Hair follicular keratinocyte (primary cell): ENCODE data around the gene ADAT1. TPM values are rescaled to one million over a fixed set of nuclear protein-coding genes. Genes with fewer than 3 reads are reported as not detected.

Experiments used
- total RNA-seq: library from RNA; depleted of rRNA; stranded (reverse); fragments of >200 nt; gene quantifications from 2 replicates; pipeline ENCODE4 v1.2.3, GENCODE V29; 2015

Gene ADAT1, protein sequence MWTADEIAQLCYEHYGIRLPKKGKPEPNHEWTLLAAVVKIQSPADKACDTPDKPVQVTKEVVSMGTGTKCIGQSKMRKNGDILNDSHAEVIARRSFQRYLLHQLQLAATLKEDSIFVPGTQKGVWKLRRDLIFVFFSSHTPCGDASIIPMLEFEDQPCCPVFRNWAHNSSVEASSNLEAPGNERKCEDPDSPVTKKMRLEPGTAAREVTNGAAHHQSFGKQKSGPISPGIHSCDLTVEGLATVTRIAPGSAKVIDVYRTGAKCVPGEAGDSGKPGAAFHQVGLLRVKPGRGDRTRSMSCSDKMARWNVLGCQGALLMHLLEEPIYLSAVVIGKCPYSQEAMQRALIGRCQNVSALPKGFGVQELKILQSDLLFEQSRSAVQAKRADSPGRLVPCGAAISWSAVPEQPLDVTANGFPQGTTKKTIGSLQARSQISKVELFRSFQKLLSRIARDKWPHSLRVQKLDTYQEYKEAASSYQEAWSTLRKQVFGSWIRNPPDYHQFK
- total RNA-seq: 32.0 and 41.5 TPM in 2 replicates

GRCh38 chr16:75622761-75623605 lies at the start of gene ADAT1:
Gene ADAT1 (minus strand): TSS chr16:75623281. CDS start chr16:75620799, 2,482 bp downstream.

DNA sequence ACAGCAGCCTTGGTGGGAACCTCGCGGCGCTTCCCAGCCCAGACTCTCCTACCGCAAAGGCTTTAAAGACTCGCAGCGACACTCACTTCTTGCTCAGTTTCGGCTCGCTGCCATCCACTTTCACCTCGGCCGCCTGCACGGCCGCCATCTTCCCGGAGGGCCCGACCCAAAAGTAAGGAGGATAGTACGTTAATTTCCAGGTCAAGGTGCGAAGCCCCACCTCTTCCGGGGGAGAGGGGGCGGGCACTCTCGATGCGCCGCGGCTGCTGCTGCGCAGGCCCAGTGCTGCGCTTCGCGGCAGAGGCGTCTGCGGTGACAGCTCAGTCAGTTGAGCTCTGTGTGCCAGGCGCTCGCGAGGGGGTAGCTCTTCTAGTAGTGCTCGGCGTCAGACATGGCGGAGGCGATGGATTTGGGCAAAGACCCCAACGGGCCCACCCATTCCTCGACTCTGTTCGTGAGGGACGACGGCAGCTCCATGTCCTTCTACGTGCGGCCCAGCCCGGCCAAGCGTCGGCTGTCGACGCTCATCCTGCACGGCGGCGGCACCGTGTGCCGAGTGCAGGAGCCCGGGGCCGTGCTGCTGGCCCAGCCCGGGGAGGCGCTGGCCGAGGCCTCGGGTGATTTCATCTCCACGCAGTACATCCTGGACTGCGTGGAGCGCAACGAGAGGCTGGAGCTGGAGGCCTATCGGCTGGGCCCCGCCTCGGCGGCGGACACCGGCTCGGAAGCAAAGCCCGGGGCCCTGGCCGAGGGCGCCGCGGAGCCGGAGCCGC lies 24.6 kb upstream of the ADAT1 start, which contains the start of the genes KARS1 and TERF2IP:
Gene KARS1, minus strand, starts transcription at position 174 of the 773 bp plus-strand sequence. Its CDS starts 26 bp downstream, at position 148.
Gene TERF2IP, plus strand, starts transcription at position 282 of the 773 bp plus-strand sequence. Its CDS starts 110 bp downstream, at position 392.

DNA sequence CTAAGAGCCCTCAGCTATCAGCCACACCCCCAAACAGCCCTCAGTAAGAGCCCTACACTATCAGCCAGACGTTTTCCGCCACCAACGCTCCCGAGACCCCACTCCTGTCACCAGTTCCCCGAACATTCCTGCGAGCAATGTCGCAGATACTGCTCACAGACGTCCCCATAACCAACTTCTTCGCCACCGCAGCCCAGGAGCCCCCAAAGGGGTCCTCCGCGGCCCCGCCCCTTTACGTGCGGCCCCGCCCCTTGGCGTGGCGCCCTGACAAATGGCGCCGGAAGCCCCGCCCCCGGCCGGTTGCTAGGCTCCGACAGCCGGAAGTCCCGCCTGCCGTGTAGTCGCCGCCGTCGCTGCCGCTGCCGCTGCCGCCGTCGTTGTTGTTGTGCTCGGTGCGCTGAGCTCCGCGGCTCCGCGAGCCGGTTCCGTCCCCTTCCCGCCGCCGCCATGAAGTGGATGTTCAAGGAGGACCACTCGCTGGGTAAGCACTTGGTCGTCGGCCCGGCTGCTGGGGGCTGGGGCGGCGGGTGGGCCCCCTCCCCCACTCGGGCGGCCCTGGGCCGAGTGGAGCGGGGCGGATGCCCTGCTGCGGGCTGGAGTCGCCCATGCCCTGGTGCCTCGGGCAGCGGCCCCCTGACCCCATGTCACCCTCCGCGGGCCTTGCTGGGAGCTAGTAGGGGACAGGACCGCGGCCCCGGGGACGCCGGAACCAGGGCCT lies 56.9 kb downstream of the ADAT1 start, which contains the start of gene GABARAPL2:
Gene GABARAPL2, plus strand, starts transcription at position 340 of the 718 bp plus-strand sequence. Its CDS starts 108 bp downstream, at position 448.

GRCh38 chr16:75555707-75556430 lies 67.2 kb downstream of the ADAT1 start, which contains the start of gene TMEM231:
Gene TMEM231 (minus strand): TSS chr16:75556252. CDS start chr16:75556209, 43 bp downstream.

Other genes with a start within 250 kb of the ADAT1 start
- 37.4 and 46.0 TPM in 2 replicates for gene CFDP1, start 189.8 kb downstream of the ADAT1 start, total RNA-seq
- 14.7 and 16.4 TPM in 2 replicates for gene TMEM170A, start 158.6 kb downstream of the ADAT1 start, total RNA-seq
- 1.1 and 3.0 TPM in 2 replicates for gene CHST6, start 127.8 kb downstream of the ADAT1 start, total RNA-seq
- gene CHST5, start 87.2 kb downstream of the ADAT1 start, total RNA-seq: 0.08 TPM in 1 of 2 replicates, not detected in the other
- gene TMEM231, start 67.0 kb downstream of the ADAT1 start, total RNA-seq: 5.3 and 9.3 TPM in 2 replicates
- 49.1 and 51.5 TPM in 2 replicates for gene GABARAPL2, start 56.9 kb downstream of the ADAT1 start, total RNA-seq
- 172 and 260 TPM in 2 replicates for gene KARS1, start 24.4 kb upstream of the ADAT1 start, total RNA-seq
- gene TERF2IP, start 24.5 kb upstream of the ADAT1 start, total RNA-seq: 38.3 and 38.9 TPM in 2 replicates
- not detected in 2 replicates for gene CPHXL2, start 53.7 kb upstream of the ADAT1 start, total RNA-seq
- not detected in 2 replicates for gene DUXB, start 78.2 kb upstream of the ADAT1 start, total RNA-seq
- gene CPHXL, start 103.2 kb upstream of the ADAT1 start, total RNA-seq: not detected in 2 replicates